Activated CD4-positive, alpha-beta memory T cell treated with anti-CD3 and anti-CD28 coated beads, Interleukin-2, amount 10 ng/mL, durations not matched to agents 7 days and 5 days (primary cell): Measurements from ENCODE around the gene EPS15. TPM values are rescaled to one million over a fixed set of nuclear protein-coding genes. Genes with fewer than 3 reads are reported as not detected.
A peak's percentile ranks its signal among the peaks of the same experiment; 100 is the strongest.
"Not testable (repeated sequence)": the region's sequence is repeated elsewhere in the genome, so short reads cannot be mapped to it uniquely, and the experiment has no call there.

Source experiments
- CTCF ChIA-PET: fragments of 350-600 bp; sonication (Branson Sonifier 250); formaldehyde crosslinking; loops from one replicate; lab custom pipeline; 2021; ENCODE audit warnings: antibody characterized with exemption, inconsistent platforms; lab: Charles Lee
- POLR2A ChIA-PET: fragments of 350-600 bp; sonication (Branson Sonifier 250); formaldehyde crosslinking; loops from one replicate; lab custom pipeline; 2021; ENCODE audit warnings: antibody characterized with exemption; lab: Charles Lee
- DNase-seq: peaks from one replicate; pipeline ENCODE4 v3.0.0-alpha.2; 2020
- H3K27ac Mint-ChIP-seq: one replicate; pipeline ENCODE4 v1.8.0; 2021; ENCODE audit warnings: mild to moderate bottlenecking, mixed read lengths
- H3K27me3 Mint-ChIP-seq: one replicate; pipeline ENCODE4 v1.8.0; 2021; ENCODE audit warnings: mixed read lengths
- H3K36me3 Mint-ChIP-seq: one replicate; pipeline ENCODE4 v1.8.0; 2021; ENCODE audit warnings: low read depth, mixed read lengths
- H3K4me1 Mint-ChIP-seq: one replicate; pipeline ENCODE4 v1.8.0; 2021; ENCODE audit warnings: mixed read lengths
- H3K4me3 Mint-ChIP-seq: one replicate; pipeline ENCODE4 v1.8.0; 2021; ENCODE audit warnings: mild to moderate bottlenecking, mixed read lengths
- H3K9me3 Mint-ChIP-seq: one replicate; pipeline ENCODE4 v1.8.0; 2021; ENCODE audit warnings: mixed read lengths
- total RNA-seq, 2 experiments: library from RNA; stranded (reverse); gene quantifications; one replicate each; pipeline ENCODE4 v1.2.3, GENCODE V29; 2021

EPS15 gene
- 10 to 100 TPM; 71.8 to 75.0 TPM for total RNA-seq

DNA sequence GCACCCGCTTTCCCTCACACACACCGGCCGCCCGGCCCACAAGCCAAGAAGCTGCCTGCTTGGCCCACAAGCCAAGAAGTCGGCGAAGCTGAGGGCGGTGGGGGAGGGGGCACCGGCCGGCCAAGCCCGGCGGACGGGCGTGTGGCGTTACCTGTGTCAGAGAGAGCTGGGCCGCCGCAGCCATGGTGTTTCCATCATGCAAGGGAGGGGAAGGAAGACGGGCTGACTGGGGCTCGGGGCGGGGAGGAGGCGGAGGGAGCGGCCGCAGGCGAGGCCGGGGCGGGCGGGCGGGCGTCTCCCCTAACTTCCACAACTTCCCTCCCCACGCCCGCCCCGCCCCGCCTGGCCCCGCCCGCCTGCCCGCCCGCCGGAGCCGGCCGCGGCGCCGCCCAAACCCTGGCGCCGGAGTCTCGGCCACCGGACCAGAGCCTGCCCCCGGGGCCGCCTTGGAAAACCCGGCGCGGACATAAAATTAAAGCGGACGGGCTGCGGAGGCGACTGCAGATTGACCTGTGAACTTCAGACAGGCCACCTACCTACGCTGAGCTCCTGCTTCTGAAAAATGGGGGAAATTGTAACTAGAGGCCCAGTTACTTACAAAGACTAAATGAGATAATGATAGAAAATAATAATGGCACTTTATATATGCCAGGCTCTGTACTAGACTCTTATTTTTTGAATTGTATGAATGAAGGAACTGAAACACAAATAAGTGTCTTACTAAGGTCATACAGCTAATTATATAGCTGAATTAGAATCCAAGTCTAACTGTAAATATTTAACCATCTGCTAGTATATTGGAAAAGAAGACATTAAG lies at the start of gene EPS15:
EPS15 (minus strand) TSS at position 219 of the 817 bp plus-strand sequence; CDS start at position 184, 35 bp downstream.
- ChIA-PET CTCF (interaction anchor here (1.2 to 1.4 kb wide), 2 partner anchors 13 to 252 kb away, joined by 3 to 5 read pairs; no protein-coding TSS in a partner anchor), POLR2A (interaction anchor here (0.9 to 2.6 kb wide), 19 partner anchors 10 to 1496 kb away, joined by 3 to 14 read pairs (median 4); partner anchors contain the start of genes NRDC and OSBPL9)
- DNase-seq = peak; percentile 89
- Mint-ChIP-seq H3K36me3 (peaks cover 9% of the 10 kb centered on the region), H3K4me3 (peak within 1 kb of the TSS; percentile 86), H3K4me1 (peaks cover 54% of the 10 kb centered on the region), H3K27me3 (no peaks in the 10 kb centered on the region), H3K27ac (peak within 1 kb of the TSS; percentile 86), H3K9me3 (no peaks in the 10 kb centered on the region)

DNA sequence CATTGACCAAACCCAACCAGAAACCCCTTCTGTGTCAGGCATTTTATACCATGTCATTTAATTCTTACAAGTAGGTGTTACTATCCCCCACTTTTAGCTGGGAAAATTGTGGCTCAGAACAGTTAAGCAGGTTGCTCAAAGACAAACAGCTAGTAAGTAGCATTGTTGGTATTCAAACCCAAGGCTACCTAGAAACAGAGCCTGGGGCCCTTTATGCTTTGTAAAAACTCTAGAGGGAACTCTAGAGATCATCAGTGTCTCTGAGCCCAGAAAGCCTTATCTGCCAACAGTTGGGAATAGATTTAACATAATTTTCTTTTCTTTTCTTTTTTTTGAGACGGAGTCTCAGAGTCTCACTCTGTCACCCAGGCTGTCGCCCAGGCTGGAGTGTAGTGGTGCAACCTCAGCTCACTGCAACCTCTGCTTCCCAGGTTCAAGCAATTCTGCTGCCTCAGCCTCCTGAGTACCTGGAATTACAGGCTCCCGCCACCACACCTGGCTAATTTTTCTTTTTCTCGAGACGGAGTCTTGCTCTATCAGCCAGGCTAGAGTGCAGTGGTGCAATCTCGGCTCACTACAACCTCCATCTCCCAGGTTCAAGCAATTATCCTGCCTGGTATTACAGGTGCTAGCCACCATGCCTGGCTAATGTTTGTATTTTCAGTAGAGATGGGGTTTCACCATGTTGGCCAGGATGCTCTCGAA lies 49.3 kb upstream of the EPS15 start:
- Mint-ChIP-seq H3K4me1 (peaks cover 42% of the 10 kb centered on the region), H3K4me3 (no peak overlapping the region), H3K27me3 (no peaks in the 10 kb centered on the region), H3K27ac (peak overlapping the region; percentile 92), H3K9me3 (no peaks in the 10 kb centered on the region), H3K36me3 (no peaks in the 10 kb centered on the region)
- no peak for DNase-seq
- ChIA-PET POLR2A (interaction anchor here (1.3 to 1.7 kb wide), 3 partner anchors 10 to 47 kb away, joined by 3 to 4 read pairs (median 3); no protein-coding TSS in a partner anchor), CTCF (no interaction called here)

DNA sequence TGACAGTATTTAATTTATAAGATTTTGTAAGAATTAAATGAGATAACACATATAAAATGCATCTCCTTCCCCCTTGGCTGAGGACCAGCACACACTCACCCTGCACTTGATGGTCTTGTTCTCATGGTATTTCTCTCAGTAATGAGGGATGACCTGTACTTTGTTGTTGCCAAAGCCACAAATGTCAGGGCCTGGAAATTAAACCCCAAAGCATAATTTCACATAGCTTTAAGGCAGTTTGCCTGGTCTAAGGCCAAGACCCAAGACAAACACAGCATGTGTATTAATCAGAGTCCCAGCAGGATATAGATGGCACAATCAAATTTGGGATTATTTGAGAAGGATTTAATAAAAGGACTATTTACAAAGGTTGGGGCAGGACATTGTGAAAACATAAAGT lies 48.6 kb upstream of the EPS15 start:
- H3K36me3 Mint-ChIP-seq = no peaks in the 10 kb centered on the region
- ChIA-PET POLR2A (no interaction called here), CTCF (no interaction called here)
- peaks cover 42% of the 10 kb centered on the region for H3K4me1 Mint-ChIP-seq
- DNase-seq = no peak
- no peaks in the 10 kb centered on the region for H3K9me3 Mint-ChIP-seq
- H3K27me3 Mint-ChIP-seq = no peaks in the 10 kb centered on the region
- H3K27ac Mint-ChIP-seq = no peak overlapping the region
- no peak overlapping the region for H3K4me3 Mint-ChIP-seq

DNA sequence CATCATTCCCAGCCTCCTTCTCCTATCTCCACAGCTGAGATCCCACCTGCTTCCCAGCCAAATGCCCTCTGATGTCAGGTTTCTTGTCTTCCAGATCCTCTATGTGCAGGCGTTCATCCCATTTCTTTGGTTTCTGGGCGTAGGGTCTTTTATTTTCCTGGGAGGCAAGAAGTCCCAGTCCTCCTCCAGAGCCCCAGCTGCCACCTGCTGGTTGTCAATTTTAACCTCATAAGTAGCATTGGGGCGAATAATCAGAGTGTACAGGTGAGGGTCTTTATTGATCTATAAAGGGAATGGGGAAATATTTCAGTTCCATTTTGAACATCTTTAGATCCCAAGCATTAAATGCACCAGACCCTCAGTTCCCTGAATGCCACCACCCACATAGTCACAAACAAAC lies 47.2 kb upstream of the EPS15 start:
- no peak overlapping the region for H3K27ac Mint-ChIP-seq
- ChIA-PET POLR2A (no interaction called here), CTCF (interaction anchor here (0.8 kb wide), 1 partner anchor 9 kb away, joined by 3 read pairs; no protein-coding TSS in a partner anchor)
- H3K9me3 Mint-ChIP-seq = no peaks in the 10 kb centered on the region
- H3K4me1 Mint-ChIP-seq = peaks cover 37% of the 10 kb centered on the region
- H3K27me3 Mint-ChIP-seq = no peaks in the 10 kb centered on the region
- no peak for DNase-seq
- no peak overlapping the region for H3K4me3 Mint-ChIP-seq
- no peaks in the 10 kb centered on the region for H3K36me3 Mint-ChIP-seq

DNA sequence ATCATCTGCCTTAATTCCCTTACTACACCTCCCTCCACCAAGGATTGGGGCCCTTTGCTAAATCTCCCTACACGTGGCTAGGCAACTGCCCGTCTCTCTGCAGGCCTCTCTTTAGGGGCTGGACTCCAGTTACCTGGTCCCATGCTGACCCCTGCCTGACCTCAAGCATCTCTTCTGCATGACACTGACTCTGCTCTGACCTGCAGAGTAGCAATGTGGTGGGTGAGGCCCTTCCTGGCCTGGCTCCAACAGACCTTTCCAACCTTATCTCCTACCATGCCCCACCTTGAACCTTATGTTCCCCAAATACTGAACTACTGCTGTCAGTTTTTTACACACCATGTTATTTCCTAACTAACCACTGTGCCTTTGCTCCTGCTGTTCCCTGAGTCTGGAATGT lies 45.9 kb upstream of the EPS15 start:
- no peak for DNase-seq
- no peaks in the 10 kb centered on the region for H3K36me3 Mint-ChIP-seq
- H3K4me1 Mint-ChIP-seq = peaks cover 24% of the 10 kb centered on the region
- H3K4me3 Mint-ChIP-seq = no peak overlapping the region
- ChIA-PET CTCF (no interaction called here), POLR2A (no interaction called here)
- no peaks in the 10 kb centered on the region for H3K9me3 Mint-ChIP-seq
- no peak overlapping the region for H3K27ac Mint-ChIP-seq
- H3K27me3 Mint-ChIP-seq = no peaks in the 10 kb centered on the region

DNA sequence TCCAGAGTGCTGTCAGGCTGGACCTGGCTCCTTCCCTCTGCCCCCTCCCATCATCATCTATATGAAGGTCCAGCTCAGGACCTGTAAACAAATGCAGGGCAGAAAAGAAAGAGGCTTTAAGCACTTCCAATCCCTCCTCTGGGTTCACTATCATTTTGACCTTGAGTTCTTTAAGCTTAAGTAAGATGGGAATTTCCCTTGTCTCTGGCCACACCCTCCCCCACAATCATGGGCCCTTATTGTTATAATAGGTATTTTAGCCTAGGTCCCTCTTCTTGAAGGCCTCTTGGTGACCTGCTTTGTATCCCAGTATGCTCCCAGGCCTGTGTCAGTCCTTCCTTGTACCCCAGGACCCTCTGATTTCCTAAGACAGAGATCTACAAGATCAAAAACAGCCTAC lies 45.1 kb upstream of the EPS15 start:
- Mint-ChIP-seq H3K27ac (peak overlapping the region; percentile 15), H3K9me3 (no peaks in the 10 kb centered on the region), H3K4me1 (peaks cover 18% of the 10 kb centered on the region), H3K36me3 (no peaks in the 10 kb centered on the region), H3K27me3 (no peaks in the 10 kb centered on the region), H3K4me3 (no peak overlapping the region)
- ChIA-PET CTCF (interaction anchor here (0.6 kb wide), 1 partner anchor 187 kb away, joined by 3 read pairs; no protein-coding TSS in a partner anchor), POLR2A (no interaction called here)
- no peak for DNase-seq

DNA sequence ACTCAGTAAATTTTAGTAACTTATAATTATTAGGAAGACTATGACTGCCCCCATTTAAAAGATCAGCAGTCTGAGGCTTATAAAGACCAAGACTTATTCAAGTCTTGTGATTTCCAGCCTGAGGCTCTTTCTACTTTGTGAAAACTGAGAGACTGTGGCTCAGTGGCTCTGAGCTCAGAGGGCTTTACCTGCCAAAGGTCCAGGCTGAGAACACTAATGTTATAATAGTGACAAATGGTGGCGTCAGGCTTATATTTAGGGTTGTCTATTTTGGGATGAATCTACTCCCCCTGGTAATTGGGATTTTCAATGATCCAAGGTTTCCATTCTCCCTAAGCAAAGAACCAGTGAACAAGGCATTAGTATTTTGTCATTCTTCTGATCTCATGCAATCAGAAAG lies 42.6 kb upstream of the EPS15 start:
- Mint-ChIP-seq H3K9me3 (no peaks in the 10 kb centered on the region), H3K4me1 (peaks cover 18% of the 10 kb centered on the region), H3K27me3 (no peaks in the 10 kb centered on the region), H3K4me3 (no peak overlapping the region), H3K36me3 (no peaks in the 10 kb centered on the region), H3K27ac (no peak overlapping the region)
- ChIA-PET CTCF (no interaction called here), POLR2A (no interaction called here)
- no peak for DNase-seq

DNA sequence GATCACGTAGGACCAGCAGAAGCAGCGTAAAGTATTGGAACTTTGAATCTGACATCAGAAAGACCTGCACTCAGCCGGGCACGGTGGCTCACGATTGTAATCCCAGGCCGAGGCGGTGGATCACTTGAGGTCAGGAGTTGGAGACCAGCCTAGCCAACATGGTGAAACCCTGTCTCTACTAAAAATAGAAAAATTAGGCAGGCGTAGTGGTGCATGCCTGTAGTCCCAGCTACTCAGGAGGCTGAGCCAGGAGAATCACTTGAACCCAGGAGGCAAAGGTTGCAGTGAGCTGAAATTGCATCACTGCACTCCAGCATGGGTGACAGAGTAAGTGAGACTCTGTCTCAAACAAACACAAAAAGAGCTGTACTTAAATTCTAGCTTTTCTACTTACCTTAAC lies 41.8 kb upstream of the EPS15 start:
- H3K9me3 Mint-ChIP-seq, POLR2A ChIA-PET, H3K27me3 Mint-ChIP-seq, H3K36me3 Mint-ChIP-seq, H3K27ac Mint-ChIP-seq, CTCF ChIA-PET, DNase-seq, H3K4me3 Mint-ChIP-seq: not testable (repeated sequence)
- H3K4me1 Mint-ChIP-seq = peaks cover 18% of the 10 kb centered on the region

DNA sequence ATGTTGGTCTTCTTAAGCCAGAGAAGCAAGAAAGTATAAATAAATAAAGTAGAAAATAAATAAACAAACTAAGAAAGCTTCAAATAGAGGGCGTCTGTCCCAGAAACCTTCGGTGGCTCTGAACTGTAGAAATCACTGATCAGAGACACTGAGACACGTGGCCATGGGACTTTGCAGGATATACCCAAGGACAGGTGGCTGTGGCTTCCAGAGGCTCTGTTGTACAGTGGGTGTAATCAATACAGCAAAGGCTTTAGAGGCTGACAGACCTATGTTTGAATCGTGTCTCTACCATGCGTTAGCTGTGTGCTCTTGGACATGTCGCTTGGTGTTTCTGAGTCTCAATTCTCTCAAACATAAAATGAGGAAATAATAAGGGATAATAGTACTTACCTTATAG lies 41.0 kb upstream of the EPS15 start:
- no peaks in the 10 kb centered on the region for H3K9me3 Mint-ChIP-seq
- no peak overlapping the region for H3K4me3 Mint-ChIP-seq
- H3K36me3 Mint-ChIP-seq = no peaks in the 10 kb centered on the region
- peaks cover 18% of the 10 kb centered on the region for H3K4me1 Mint-ChIP-seq
- POLR2A ChIA-PET = no interaction called here
- H3K27me3 Mint-ChIP-seq = no peaks in the 10 kb centered on the region
- CTCF ChIA-PET = no interaction called here
- DNase-seq = no peak
- no peak overlapping the region for H3K27ac Mint-ChIP-seq

DNA sequence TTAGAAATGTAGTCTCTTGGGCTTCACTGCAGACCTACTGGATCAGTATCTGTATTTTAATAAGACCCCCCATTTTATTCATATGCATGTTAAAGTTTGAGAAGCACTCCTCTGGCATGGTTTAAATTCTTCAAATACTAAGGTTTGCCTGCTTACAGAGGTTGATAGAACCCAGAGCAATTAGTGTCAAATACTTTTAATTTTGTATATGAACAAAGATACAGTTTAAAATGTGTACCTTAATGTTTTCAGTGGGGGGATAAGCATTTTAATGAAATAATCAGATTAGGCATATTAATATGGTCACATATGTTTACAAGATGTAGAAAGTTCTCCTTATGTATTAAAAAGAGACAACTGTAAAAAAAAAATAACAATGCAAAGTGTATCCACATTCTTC lies 40.4 kb upstream of the EPS15 start:
- Mint-ChIP-seq H3K4me3 (no peak overlapping the region), H3K9me3 (no peaks in the 10 kb centered on the region), H3K36me3 (no peaks in the 10 kb centered on the region), H3K4me1 (peaks cover 18% of the 10 kb centered on the region), H3K27ac (no peak overlapping the region), H3K27me3 (no peaks in the 10 kb centered on the region)
- CTCF ChIA-PET = no interaction called here
- no peak for DNase-seq
- POLR2A ChIA-PET = no interaction called here

DNA sequence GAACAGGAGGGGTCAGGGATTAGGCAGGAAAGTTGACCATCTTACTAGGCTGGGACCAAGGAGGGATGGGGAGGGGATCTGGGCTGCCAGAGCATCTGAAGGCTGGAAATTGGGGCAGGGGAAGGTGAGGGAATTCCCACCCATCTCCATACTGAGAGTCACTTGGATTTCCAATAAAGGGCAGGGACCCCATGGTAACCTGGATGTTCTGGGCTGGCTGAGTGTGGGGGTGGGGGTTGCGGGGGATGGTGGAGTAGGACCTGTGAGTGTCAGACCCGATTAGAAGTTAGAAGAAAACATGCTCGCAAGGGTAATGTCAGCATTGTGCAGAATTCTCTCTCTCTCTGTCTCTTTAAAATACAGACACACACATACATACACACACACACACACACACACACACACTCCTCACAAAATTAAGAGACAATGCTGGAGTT lies 40.0 kb upstream of the EPS15 start:
- H3K27me3 Mint-ChIP-seq = no peaks in the 10 kb centered on the region
- no peaks in the 10 kb centered on the region for H3K9me3 Mint-ChIP-seq
- DNase-seq = no peak
- POLR2A ChIA-PET = no interaction called here
- H3K4me3 Mint-ChIP-seq = no peak overlapping the region
- CTCF ChIA-PET = no interaction called here
- H3K36me3 Mint-ChIP-seq = no peaks in the 10 kb centered on the region
- peaks cover 18% of the 10 kb centered on the region for H3K4me1 Mint-ChIP-seq
- H3K27ac Mint-ChIP-seq = no peak overlapping the region

DNA sequence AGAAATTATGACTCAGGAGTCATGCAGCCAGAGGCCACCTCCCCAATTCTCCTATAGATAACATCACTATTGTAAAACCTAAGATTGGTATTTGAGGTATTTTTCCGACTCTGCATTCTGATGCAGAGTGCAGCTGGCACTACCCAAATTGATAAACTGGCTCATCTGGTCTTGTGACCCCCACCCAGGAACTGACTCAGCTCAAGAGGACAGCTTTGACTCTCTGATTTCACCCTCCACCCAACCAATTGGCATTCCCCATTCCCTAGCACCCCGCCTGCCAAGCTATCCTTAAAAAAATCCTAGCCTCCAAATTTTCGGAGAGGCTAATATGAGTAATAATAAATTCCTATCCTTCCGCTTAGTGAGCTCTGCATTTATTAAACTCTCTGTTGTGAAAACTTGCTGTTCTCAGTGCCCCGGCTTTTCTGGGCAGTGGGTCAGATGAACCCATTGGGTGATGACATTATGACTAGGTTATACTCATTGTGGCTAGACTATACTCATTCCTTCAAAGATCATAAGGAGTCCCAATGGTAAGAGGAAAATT lies 39.4 kb upstream of the EPS15 start:
- DNase-seq = peak; percentile 30
- ChIA-PET POLR2A (interaction anchor here (0.6 kb wide), 1 partner anchor 11 kb away, joined by 3 read pairs; no protein-coding TSS in a partner anchor), CTCF (no interaction called here)
- Mint-ChIP-seq H3K4me3 (no peak overlapping the region), H3K9me3 (no peaks in the 10 kb centered on the region), H3K36me3 (no peaks in the 10 kb centered on the region), H3K4me1 (peaks cover 18% of the 10 kb centered on the region), H3K27ac (peak overlapping the region; percentile 32), H3K27me3 (no peaks in the 10 kb centered on the region)

DNA sequence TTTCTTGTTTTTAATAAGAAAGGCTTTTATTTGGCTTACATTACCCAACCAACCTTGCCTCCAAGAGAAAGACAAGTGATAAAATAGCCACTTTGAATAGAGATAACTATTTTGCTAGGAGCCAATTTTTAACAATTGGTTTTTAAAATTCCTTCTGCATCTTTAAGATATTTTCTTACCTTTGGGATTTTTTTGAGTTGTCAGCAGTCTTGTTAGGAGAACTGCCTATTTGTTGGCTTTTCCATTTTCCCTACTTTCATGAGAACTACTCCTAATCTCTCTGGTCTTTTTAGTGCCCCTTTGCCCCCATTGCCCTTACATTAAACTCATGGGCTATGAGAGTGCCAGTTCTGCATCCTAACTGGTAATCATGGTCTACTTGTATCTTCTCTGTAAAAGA lies 38.1 kb upstream of the EPS15 start:
- Mint-ChIP-seq H3K4me3 (no peak overlapping the region), H3K4me1 (peaks cover 20% of the 10 kb centered on the region), H3K36me3 (no peaks in the 10 kb centered on the region), H3K9me3 (peaks cover 2% of the 10 kb centered on the region), H3K27ac (no peak overlapping the region), H3K27me3 (no peaks in the 10 kb centered on the region)
- CTCF ChIA-PET = no interaction called here
- POLR2A ChIA-PET = no interaction called here
- no peak for DNase-seq
